MM.1S (cell line): ENCODE data around the gene SEMA4A.
"Not testable (repeated sequence)": the region's sequence is repeated elsewhere in the genome, so short reads cannot be mapped to it uniquely, and the experiment has no call there.

Experiments used
- DNase-seq: peaks from one replicate; pipeline ENCODE4 v3.0.0-alpha.2; 2015
- H2AFZ ChIP-seq: fragments of 300-600 bp; sonication (generic); 2 replicates; pipeline ENCODE4 v1.6.0; 2016; ENCODE audit warnings: antibody characterized with exemption, low read length
- H3F3A ChIP-seq: fragments of 300-600 bp; sonication (generic); 2 replicates; pipeline ENCODE4 v1.6.1; 2016; ENCODE audit warnings: mild to moderate bottlenecking, antibody characterized with exemption, low read length, moderate library complexity, mixed read lengths; ENCODE audit not compliant: insufficient read depth
- H3K27ac ChIP-seq: fragments of 300-600 bp; sonication (generic); 2 replicates; pipeline ENCODE4 v1.5.1; 2016; ENCODE audit warnings: mild to moderate bottlenecking, low read length
- H3K27me3 ChIP-seq: fragments of 300-600 bp; sonication (generic); replicated peaks from 2 replicates; pipeline ENCODE4 v1.6.0; 2016; ENCODE audit warnings: low read length; ENCODE audit not compliant: insufficient read depth
- H3K36me3 ChIP-seq: fragments of 300-600 bp; sonication (generic); replicated peaks from 2 replicates; pipeline ENCODE4 v1.6.1; 2016; ENCODE audit warnings: mild to moderate bottlenecking, low read length, mixed read lengths; ENCODE audit not compliant: insufficient read depth
- H3K4me1 ChIP-seq: fragments of 300-600 bp; sonication (generic); 2 replicates; pipeline ENCODE4 v1.6.1; 2016; ENCODE audit warnings: low read length, mixed read lengths
- H3K4me2 ChIP-seq: fragments of 300-600 bp; sonication (generic); 2 replicates; pipeline ENCODE4 v1.6.0; 2016; ENCODE audit warnings: low read depth, low read length
- H3K4me3 ChIP-seq: fragments of 300-600 bp; sonication (generic); 2 replicates; pipeline ENCODE4 v1.5.1; 2016; ENCODE audit warnings: low read length, mixed read lengths
- H3K79me2 ChIP-seq: fragments of 300-600 bp; sonication (generic); 2 replicates; pipeline ENCODE4 v1.6.1; 2016; ENCODE audit warnings: mixed run types, low read length, mixed read lengths
- H3K9ac ChIP-seq: fragments of 300-600 bp; sonication (generic); 2 replicates; pipeline ENCODE4 v1.6.1; 2016; ENCODE audit warnings: low read length, mixed read lengths
- H3K9me2 ChIP-seq: fragments of 300-600 bp; sonication (generic); replicated peaks from 2 replicates; pipeline ENCODE4 v1.6.1; 2016; ENCODE audit warnings: mild to moderate bottlenecking, low read length, mixed read lengths; ENCODE audit not compliant: insufficient read depth
- H3K9me3 ChIP-seq: fragments of 300-600 bp; sonication (generic); replicated peaks from 2 replicates; pipeline ENCODE4 v1.6.1; 2016; ENCODE audit warnings: mild to moderate bottlenecking, low read length, mixed read lengths; ENCODE audit not compliant: insufficient read depth
- H4K20me1 ChIP-seq: fragments of 300-600 bp; sonication (generic); 2 replicates; pipeline ENCODE4 v1.6.1; 2016; ENCODE audit warnings: mild to moderate bottlenecking, low read length, moderate library complexity, mixed read lengths; ENCODE audit not compliant: insufficient read depth
- CTCF ChIP-seq: fragments of 300-600 bp; sonication (generic); IDR thresholded peaks from 2 replicates; pipeline ENCODE4 v1.5.1; 2016; ENCODE audit warnings: antibody characterized with exemption, low read length, mixed read lengths
- EZH2 ChIP-seq: fragments of 300-600 bp; sonication (generic); optimal IDR thresholded peaks from 2 replicates; pipeline ENCODE3; 2017; ENCODE audit warnings: low read depth, mild to moderate bottlenecking, antibody characterized with exemption, low read length, mixed read lengths
- EZH2phosphoT487 ChIP-seq: fragments of 300-600 bp; sonication (generic); IDR thresholded peaks from 2 replicates; pipeline ENCODE4 v1.6.1; 2018; ENCODE audit warnings: antibody characterized with exemption, low read length

Gene SEMA4A

GRCh38 chr1:156115514-156116374 lies 37.6 kb upstream of the SEMA4A start:
- H3K9me2 ChIP-seq, result no peaks in the 10 kb centered on the region

GRCh38 chr1:156116731-156117130 lies 36.7 kb upstream of the SEMA4A start:
- not testable (repeated sequence) for H4K20me1 ChIP-seq, H3K27ac ChIP-seq, H3K9ac ChIP-seq, H3K79me2 ChIP-seq, H3K4me3 ChIP-seq, H3K9me2 ChIP-seq, H3K27me3 ChIP-seq, H3F3A ChIP-seq, DNase-seq, H3K36me3 ChIP-seq, H3K4me2 ChIP-seq, H3K9me3 ChIP-seq, H2AFZ ChIP-seq
- peaks cover 14% of the 10 kb centered on the region for H3K4me1 ChIP-seq

More at GRCh38 chr1:156115514-156116374, 37.6 kb upstream of the SEMA4A start:
- no peak for TF ChIP-seq EZH2phosphoT487
- no peak for TF ChIP-seq CTCF
- TF ChIP-seq EZH2, result no peak
- Histone ChIP-seq H3K27ac (no peak overlapping the region), H3K79me2 (no peaks in the 10 kb centered on the region), H2AFZ (peak overlapping the region; percentile 73), H3K4me2 (peak overlapping the region; percentile 96), H3K4me1 (peaks cover 10% of the 10 kb centered on the region), H3K9ac (peak overlapping the region; percentile 78), H3K4me3 (peak overlapping the region; percentile 71), H3K27me3 (peaks cover 5% of the 10 kb centered on the region; the same call in 1 of the 2 replicates), H4K20me1 (no peaks in the 10 kb centered on the region), H3K9me3 (no peaks in the 10 kb centered on the region), H3K36me3 (no peaks in the 10 kb centered on the region), H3F3A (no peaks in the 10 kb centered on the region)
- DNase-seq, result no peak

- H3K9ac ChIP-seq, result no peak overlapping the region
- H3K27ac ChIP-seq, result no peak overlapping the region
- H4K20me1 ChIP-seq, result no peaks in the 10 kb centered on the region
- DNase-seq, result no peak
- H3K4me2 ChIP-seq, result no peak overlapping the region
- H3F3A ChIP-seq, result no peaks in the 10 kb centered on the region
- no peaks in the 10 kb centered on the region for H3K36me3 ChIP-seq
- no peaks in the 10 kb centered on the region for H3K9me3 ChIP-seq
- TF ChIP-seq EZH2phosphoT487 (no peak), CTCF (no peak), EZH2 (no peak)
- H2AFZ ChIP-seq, result no peak overlapping the region
- no peaks in the 10 kb centered on the region for H3K79me2 ChIP-seq
- peaks cover 14% of the 10 kb centered on the region for H3K4me1 ChIP-seq
- no peak overlapping the region for H3K4me3 ChIP-seq
- no peaks in the 10 kb centered on the region for H3K9me2 ChIP-seq
- peaks cover 5% of the 10 kb centered on the region; the same call in 1 of the 2 replicates for H3K27me3 ChIP-seq
These were observed 35.8 kb upstream of the SEMA4A start for GRCh38 chr1:156117414-156118176.
